ENCODE measurements around the gene TNFAIP8L2. TPM values are rescaled to one million over a fixed set of nuclear protein-coding genes. Genes with fewer than 3 reads are reported as not detected.

TNFAIP8L2 gene
- total and polyA plus RNA-seq, 8 donors, result 2.5 to 14.5 (median 3.0) TPM

DNA sequence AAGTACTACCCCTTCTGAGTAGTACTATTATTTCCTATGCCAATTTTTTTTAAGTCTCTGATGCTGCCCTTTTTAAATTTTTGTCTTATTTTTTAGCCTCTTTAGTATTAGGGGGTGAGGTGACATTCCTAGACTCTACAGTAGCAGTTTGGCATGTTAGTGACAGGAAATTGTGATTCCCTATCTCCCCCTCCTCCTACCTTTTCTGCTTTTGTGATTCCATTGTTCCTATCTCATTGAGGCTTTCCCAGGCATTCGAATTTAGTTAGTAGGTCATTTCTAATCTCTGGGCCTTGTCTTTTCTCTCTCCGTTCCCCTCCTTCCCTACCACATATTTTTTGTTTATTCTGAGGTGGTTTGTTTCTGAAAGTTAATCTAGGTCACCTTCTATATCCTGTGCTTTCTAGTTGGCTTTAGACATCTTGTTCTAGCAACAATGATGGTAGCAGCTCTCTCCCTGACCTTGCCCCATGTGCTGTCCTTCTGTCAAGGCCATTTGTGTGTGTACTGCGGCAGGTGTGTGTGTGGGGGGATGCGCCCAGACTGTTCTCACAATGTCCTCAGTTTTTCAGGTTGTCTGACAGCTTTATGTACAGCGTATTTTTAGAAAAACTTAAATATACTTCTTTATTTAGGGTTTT, 31.6 kb upstream of the TNFAIP8L2 start:
- Histone ChIP-seq H3K27me3 (no peaks in the 10 kb centered on the region), H3K9me3 (no peaks in the 10 kb centered on the region), H3K4me1 (no peaks in the 10 kb centered on the region), H3K27ac (no peak overlapping the region), H3K36me3 (peaks cover 0 to 5% of the 10 kb centered on the region in 2 donors), H3K4me3 (no peak overlapping the region)
- no peak for TF ChIP-seq CTCF (IDR thresholded peaks at IDR 0.05)
- intact Hi-C loops (cut with DNase I), result no loop called here
- DNase-seq, result no peak
- ATAC-seq, result no peak

- Histone ChIP-seq H3K9me3 (no peaks in the 10 kb centered on the region), H3K27me3 (peaks cover 0 to 26% of the 10 kb centered on the region in 2 donors), H3K36me3 (no peaks in the 10 kb centered on the region), H3K4me3 (no peak overlapping the region), H3K27ac (no peak overlapping the region), H3K4me1 (peaks cover 0 to 16% of the 10 kb centered on the region in 2 donors)
- ATAC-seq (no peak), DNase-seq (no peak)
- TF ChIP-seq CTCF (IDR thresholded peaks at IDR 0.05), result no peak
- intact Hi-C loops (cut with DNase I), result no loop called here
Observed at GRCh38 chr1:151128800-151129199, 27.6 kb upstream of the TNFAIP8L2 start.

DNA sequence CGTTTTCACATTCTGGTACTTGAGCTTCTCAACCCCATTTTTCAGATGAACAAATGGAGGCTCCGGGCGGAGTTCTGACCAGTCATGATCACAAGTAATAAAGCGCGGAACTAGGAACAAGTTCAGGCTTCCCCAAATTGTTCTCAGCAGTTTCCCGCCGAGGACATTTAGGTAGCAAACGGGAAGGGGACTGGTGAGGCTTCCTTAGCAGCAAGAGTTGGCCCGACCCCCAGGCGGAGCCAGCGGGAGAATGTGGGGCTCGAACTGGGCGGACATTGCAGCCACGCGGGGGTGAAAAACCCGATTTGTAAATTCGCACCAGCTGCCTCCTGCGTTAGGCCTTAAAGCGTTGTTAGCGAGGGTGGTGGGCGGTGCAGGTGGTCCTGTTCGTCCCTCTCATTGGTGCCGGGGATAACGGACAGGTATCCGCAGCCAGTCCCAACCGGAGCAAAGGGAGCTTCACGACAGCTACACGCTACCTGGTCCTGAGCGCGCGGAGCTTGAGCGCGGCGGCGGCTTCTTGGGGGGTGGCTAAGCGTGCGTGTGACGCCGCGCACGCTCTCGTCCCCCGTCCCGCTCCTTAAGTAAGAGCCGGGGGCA, 25.4 kb upstream of the TNFAIP8L2 start:
- DNase-seq (peak; percentile 81 to 92 (median 88)), ATAC-seq (peak; percentile 98)
- Histone ChIP-seq H3K4me1 (peaks cover 0 to 16% of the 10 kb centered on the region in 2 donors), H3K36me3 (no peaks in the 10 kb centered on the region), H3K4me3 (peak overlapping the region; percentile 16 to 39), H3K27me3 (peaks cover 0 to 26% of the 10 kb centered on the region in 2 donors), H3K9me3 (no peaks in the 10 kb centered on the region), H3K27ac (no peak overlapping the region)
- TF ChIP-seq CTCF (IDR thresholded peaks at IDR 0.05), result no peak
- intact Hi-C loops (cut with DNase I), result no loop called here

DNA sequence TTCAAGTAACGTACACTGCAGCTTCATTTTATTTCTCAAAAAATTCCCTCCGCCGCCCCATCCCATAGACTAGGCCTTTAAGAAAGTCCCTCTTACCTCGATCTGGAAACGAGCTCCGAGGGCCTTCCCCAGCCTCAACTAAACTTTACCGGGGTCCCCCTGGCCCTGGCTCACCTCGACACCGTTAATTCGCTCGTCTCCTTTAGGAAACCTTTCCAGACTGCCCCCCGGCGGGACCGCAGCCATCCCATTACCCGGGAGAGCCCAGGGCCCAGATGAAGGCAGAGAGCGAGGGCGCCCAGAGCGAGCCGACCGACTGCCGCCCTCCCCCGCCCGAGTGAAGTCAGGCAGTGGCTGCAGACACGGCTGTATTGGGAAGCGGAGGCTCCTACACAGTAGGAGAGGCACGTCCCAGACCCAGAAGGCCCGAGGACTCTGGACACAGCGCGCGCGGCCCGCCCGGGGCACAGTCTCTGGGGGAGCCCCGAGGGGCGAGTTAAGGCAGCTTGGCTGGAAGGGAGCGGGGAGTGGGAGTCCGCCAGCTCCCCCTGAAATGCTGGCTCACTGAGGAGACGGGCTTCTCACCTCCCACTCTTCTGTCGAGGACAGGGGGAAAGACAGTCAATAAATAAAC, 24.6 kb upstream of the TNFAIP8L2 start:
- TF ChIP-seq CTCF (IDR thresholded peaks at IDR 0.05), result no peak
- peak; percentile 74 for ATAC-seq
- Histone ChIP-seq H3K4me1 (peaks cover 0 to 16% of the 10 kb centered on the region in 2 donors), H3K9me3 (no peaks in the 10 kb centered on the region), H3K27me3 (peaks cover 0 to 26% of the 10 kb centered on the region in 2 donors), H3K27ac (no peak overlapping the region), H3K4me3 (peak overlapping the region; percentile 16 to 39), H3K36me3 (no peaks in the 10 kb centered on the region)
- intact Hi-C loops (cut with DNase I), result no loop called here
- DNase-seq, result peak in 1 of 4 donors; percentile 25

DNA sequence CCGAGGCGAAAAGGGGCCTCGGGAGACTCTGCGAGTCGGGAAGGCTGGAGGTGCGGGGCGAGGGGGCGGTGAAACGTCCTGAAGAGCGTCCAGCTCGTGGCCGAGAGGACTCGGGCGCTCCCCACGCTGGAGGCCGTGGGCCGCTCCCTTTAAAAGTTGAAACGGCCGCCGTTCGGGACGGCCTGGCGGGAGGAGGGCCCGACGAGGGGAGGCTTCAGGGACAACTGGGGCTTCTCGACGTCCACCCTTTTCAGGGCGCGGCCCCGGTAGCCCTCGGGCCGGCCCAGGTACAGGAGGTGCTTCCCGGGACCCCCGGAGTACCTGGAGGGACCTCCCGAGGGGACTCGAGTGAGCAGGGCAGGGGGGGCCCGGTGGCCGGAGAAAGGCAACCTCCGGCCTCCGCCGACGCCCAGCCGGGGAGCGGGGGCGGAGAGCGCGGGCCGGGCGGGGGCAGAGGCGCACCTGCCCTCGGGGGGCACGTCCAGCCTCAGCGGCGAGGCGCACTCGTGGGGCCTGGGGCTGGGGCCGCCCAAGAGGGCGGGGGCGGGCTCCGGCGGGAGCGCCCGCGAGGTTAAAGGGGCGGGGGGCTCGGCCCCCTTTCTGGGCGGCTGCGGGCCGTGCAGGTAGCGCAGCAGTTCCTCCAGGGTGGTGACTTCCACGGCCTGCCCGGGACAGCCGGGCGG, 24.0 kb upstream of the TNFAIP8L2 start:
- no peak for ATAC-seq
- Histone ChIP-seq H3K27me3 (peaks cover 0 to 26% of the 10 kb centered on the region in 2 donors), H3K9me3 (no peaks in the 10 kb centered on the region), H3K36me3 (no peaks in the 10 kb centered on the region), H3K4me3 (peak overlapping the region in 1 of 2 donors; percentile 39), H3K4me1 (peaks cover 0 to 16% of the 10 kb centered on the region in 2 donors), H3K27ac (no peak overlapping the region)
- DNase-seq, result no peak
- intact Hi-C loops (cut with DNase I), result no loop called here
- no peak for TF ChIP-seq CTCF (IDR thresholded peaks at IDR 0.05)
